Mesodermal cell (in vitro differentiated cells): Measurements from ENCODE around the gene GADL1.

Source experiments
- H3K27ac ChIP-seq: 2 replicates; pipeline ENCODE4 v1.7.0; 2013; ENCODE audit warnings: mild to moderate bottlenecking, low read depth, low read length, moderate library complexity; ENCODE audit not compliant: severe bottlenecking
- H3K36me3 ChIP-seq: 2 replicates; pipeline ENCODE4 v1.7.1; 2013; ENCODE audit warnings: mild to moderate bottlenecking, low read length, moderate library complexity; ENCODE audit not compliant: control insufficient read depth, insufficient read depth
- H3K4me1 ChIP-seq: one replicate; pipeline ENCODE4 v1.7.1; 2013; ENCODE audit warnings: mild to moderate bottlenecking, low read length; ENCODE audit not compliant: insufficient read depth, control insufficient read depth, poor library complexity, severe bottlenecking
- H3K4me3 ChIP-seq: 2 replicates; pipeline ENCODE4 v1.7.0; 2013; ENCODE audit warnings: low read length, control low read depth, mild to moderate bottlenecking; ENCODE audit not compliant: insufficient read depth, poor library complexity, severe bottlenecking; ENCODE audit errors: extremely low read depth
- H3K9me3 ChIP-seq: 2 replicates; pipeline ENCODE4 v1.7.1; 2013; ENCODE audit warnings: mild to moderate bottlenecking, low read length, moderate library complexity; ENCODE audit not compliant: control insufficient read depth
- WGBS, 2 experiments: methylation state at CpG; one replicate each; pipeline ENCODE4 v1.1.5; 2013; ENCODE audit warnings: missing lambda C conversion rate in 2 of 2; ENCODE audit not compliant: insufficient coverage in 2 of 2; 5-methylcytosine and 5-hydroxymethylcytosine counted together

GADL1 gene

DNA sequence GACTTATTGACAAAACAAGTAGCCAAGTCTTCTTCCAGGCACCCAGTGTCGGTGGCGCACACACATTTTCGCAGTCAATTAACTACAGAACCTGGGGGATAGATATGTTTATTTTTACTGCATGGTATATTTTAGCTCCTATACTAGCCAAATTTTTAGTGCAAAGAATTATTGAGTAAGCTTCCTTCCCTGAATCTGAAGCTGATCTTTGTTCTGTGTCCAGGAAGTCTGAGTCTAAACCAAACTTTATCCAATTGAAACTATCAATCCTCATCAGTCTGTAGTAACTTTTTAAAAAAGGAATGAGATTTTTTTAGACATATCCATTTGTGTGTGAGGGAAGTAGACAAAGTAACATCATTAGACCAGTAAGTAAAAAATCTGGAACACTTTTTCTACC is 133.1 kb downstream of the GADL1 start:
- WGBS, 2 experiments, result no CpG with 5 or more reads among the region's 3 CpGs

DNA sequence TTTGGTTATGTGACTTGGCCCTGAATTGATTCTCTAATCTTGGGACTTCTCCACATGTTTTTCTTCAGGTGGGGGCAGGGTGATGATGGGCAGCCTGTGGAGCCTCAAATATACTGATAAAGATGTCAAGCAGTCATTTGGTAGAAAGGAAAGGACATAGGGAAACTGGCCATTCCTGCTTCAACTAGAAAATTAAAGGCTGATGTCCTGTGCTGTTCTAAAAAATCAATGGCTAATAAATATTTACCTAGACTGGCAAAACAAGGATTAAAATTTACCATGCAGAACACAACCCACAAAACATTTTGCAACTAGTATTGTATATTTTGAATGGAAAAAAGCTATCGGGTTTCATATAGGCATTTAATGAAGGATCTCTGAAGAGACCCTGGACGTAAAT is 133.7 kb downstream of the GADL1 start:
- Histone ChIP-seq H3K4me3 (no peak overlapping the region), H3K9me3 (no peaks in the 10 kb centered on the region), H3K4me1 (peaks cover 19% of the 10 kb centered on the region), H3K27ac (no peak overlapping the region), H3K36me3 (no peaks in the 10 kb centered on the region)
- no CpG with 5 or more reads among the region's 2 CpGs for WGBS, 2 experiments

More for the DNA sequence above, 133.1 kb downstream of the GADL1 start:
- no peaks in the 10 kb centered on the region for H3K9me3 ChIP-seq
- H3K36me3 ChIP-seq, result no peaks in the 10 kb centered on the region
- no peak overlapping the region for H3K27ac ChIP-seq
- H3K4me3 ChIP-seq, result no peak overlapping the region
- H3K4me1 ChIP-seq, result peaks cover 19% of the 10 kb centered on the region

DNA sequence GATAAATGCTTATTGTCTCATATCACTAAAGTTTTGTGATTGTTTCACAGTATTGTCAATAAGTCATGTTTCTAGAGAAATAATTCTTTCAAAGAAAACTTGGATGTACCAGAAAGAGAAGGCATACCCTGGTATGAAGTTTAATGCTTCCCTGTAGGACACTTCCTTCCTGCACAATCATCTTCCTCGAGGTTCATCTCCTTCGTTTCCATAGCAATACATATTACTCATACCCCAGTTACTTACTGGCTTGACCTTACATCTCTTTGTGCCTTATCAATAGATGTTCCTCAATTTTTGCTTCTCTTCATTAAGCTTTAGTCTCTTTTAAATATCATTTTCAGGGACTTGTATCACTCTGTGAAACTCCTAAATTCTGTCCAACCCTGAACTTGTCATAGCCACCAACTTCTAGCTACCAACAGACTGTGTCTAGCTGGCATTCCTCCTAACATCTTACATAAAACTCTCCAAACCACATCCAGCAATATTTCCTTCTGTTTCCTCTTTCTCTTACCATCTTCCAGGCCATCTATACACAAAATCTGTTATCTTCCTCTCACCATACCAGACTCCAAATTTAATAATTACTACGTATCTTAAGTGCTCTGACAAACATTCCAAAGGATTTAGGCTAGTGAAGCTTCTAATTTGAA is 134.3 kb downstream of the GADL1 start:
- 69 to 79% methylated on average over 2 of the region's 3 CpGs for WGBS, 2 experiments
- peak overlapping the region; percentile 26 for H3K27ac ChIP-seq
- no peaks in the 10 kb centered on the region for H3K36me3 ChIP-seq
- no peak overlapping the region for H3K4me3 ChIP-seq
- H3K4me1 ChIP-seq, result peaks cover 19% of the 10 kb centered on the region
- H3K9me3 ChIP-seq, result no peaks in the 10 kb centered on the region

DNA sequence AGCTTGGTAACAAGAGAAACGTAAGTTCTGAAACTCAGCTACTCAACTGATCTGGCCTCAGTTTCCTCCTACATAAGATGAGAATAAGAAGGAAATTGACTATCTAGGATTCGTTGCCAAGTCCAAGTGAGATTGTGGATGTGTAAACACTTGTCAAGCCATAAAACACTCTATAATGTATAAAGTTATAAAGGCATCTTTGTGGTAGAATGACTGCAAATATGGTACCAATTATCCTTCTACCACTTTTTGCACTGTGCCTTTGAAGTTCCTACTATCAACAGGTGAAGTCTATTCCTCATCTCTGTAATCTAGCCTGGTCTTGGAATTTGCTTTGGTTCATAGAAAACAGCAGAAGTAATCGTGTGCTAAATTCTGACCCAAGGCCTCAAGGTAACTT is 138.2 kb downstream of the GADL1 start:
- H3K36me3 ChIP-seq, result no peaks in the 10 kb centered on the region
- H3K4me1 ChIP-seq, result peaks cover 19% of the 10 kb centered on the region
- no peak overlapping the region for H3K27ac ChIP-seq
- H3K4me3 ChIP-seq, result no peak overlapping the region
- 90 to 100% methylated on average over 2 of the region's 3 CpGs for WGBS, 2 experiments
- H3K9me3 ChIP-seq, result no peaks in the 10 kb centered on the region

DNA sequence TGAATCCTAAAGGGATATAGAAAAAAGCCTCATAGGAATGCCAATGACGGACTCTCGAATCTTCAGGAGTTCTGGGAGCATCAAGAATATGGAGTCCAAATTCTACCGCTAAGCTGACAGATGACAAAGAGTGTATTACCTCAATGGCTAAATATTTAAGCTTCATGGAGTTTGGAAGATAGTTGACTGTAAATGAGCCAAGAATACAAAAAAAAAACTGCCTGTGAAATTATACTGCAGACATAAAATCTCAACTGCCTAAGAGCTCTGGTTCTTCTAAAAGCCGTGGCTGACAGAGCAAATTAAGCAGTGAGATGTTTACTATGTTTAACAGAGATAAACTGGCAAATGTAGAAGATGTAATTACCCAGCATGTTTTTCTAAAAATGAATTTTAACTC is 140.0 kb downstream of the GADL1 start:
- Histone ChIP-seq H3K36me3 (no peaks in the 10 kb centered on the region), H3K27ac (no peak overlapping the region), H3K9me3 (no peaks in the 10 kb centered on the region), H3K4me1 (peaks cover 7% of the 10 kb centered on the region), H3K4me3 (no peak overlapping the region)
- WGBS, 2 experiments, result 94 to 100% methylated on average over 3 of the region's 4 CpGs

DNA sequence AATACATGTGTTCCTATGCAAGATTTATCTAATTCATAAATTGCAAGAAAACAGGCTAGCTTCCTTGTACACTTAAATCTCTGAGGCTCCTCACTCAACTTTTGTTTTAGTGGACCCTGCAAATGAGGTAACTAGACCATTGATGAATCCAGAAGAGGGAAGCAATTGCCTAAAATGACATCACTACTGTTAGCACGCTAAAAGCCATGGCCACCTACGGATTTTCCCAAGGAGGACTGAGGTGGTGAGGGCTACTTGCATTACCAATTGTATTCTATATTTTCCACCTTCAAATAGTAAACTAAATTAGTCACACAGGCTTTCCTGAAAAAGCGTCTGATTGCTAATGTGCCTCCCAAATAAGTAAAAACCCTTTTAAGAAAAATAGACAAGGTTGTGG is 140.7 kb downstream of the GADL1 start:
- H3K9me3 ChIP-seq, result no peaks in the 10 kb centered on the region
- WGBS, 2 experiments, result no CpG with 5 or more reads among the region's 3 CpGs
- no peak overlapping the region for H3K27ac ChIP-seq
- peaks cover 13% of the 10 kb centered on the region for H3K4me1 ChIP-seq
- H3K36me3 ChIP-seq, result no peaks in the 10 kb centered on the region
- H3K4me3 ChIP-seq, result no peak overlapping the region

DNA sequence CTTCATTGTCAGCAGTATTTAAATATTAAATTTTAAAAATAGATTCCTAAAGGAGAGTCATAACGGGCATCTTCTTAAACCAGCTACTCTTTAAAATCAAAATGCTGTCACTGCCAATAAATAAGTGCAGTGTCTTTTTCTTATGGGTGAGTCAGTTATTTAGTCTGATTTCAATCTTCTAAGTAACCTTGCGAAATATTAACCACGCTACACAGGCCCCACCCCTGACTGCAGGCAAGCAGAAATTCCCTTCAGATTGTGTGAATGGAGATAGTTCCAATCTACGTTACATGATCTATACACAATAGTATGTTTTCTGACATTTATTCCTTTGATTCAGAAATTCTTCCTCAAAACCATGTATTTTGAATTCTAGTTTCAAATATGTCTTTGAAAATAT is 141.5 kb downstream of the GADL1 start:
- Histone ChIP-seq H3K4me3 (no peak overlapping the region), H3K4me1 (peaks cover 14% of the 10 kb centered on the region), H3K36me3 (no peaks in the 10 kb centered on the region), H3K9me3 (no peaks in the 10 kb centered on the region), H3K27ac (no peak overlapping the region)
- WGBS, 2 experiments, result no CpG with 5 or more reads among the region's 4 CpGs

DNA sequence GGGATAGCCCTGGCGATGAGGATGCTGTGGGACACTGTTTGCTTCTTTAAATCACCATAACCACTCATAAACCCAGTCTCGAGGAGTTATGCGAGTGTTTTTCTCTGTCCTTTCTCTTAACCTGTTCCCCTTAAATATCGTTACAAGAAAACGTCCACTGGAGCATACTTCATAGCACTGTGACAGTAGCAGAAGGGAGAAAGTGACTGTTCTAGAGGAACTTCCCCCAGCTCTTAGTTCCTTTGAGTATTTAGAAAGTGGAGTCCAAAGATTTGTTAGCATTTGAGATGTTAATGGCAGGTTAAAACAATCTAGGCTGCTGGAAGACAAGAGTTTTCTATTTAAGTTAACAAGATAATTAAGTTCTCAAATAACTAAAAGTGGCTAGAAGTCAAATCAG is 142.0 kb downstream of the GADL1 start:
- Histone ChIP-seq H3K36me3 (no peaks in the 10 kb centered on the region), H3K27ac (no peak overlapping the region), H3K4me1 (peaks cover 13% of the 10 kb centered on the region), H3K9me3 (no peaks in the 10 kb centered on the region), H3K4me3 (no peak overlapping the region)
- WGBS, 2 experiments, result 90 to 100% methylated on average over 2 to 3 of the region's 5 CpGs

DNA sequence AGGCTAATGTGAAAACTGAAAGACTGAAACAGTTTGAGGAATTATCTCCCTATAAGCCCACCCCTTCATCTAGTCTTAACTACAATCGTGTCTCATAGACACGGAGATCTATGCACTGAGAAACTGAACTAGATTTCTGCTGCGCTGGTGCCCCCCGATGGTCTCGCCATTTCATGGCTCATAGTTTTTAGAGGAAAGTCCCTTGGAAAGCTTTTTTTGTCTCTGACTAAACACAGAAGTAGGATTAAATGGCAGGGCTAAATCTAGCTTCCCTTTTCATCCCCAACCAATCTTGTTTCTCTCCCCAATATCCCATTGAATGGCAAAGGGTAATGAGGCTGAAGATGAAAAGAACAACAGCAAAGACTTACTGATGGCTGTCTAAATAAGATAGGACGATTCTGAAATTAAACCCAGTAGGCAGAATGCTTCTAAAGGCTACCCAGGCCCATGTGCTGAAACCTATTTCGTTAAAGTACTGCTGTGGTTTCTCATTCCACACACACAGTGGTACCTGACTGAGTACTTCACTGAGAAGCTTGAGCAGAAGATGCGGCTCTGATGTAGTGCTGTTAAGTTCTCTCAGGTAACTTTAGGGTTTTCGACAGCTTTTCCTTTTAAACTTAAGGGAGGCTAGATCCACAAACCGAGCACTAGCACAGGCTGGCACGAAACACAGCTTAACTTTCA is 142.7 kb downstream of the GADL1 start:
- H3K4me1 ChIP-seq, result peaks cover 17% of the 10 kb centered on the region
- no peak overlapping the region for H3K27ac ChIP-seq
- H3K4me3 ChIP-seq, result no peak overlapping the region
- WGBS, 2 experiments, result 64 to 72% methylated on average over 10 of the region's 11 CpGs
- no peaks in the 10 kb centered on the region for H3K9me3 ChIP-seq
- no peaks in the 10 kb centered on the region for H3K36me3 ChIP-seq

DNA sequence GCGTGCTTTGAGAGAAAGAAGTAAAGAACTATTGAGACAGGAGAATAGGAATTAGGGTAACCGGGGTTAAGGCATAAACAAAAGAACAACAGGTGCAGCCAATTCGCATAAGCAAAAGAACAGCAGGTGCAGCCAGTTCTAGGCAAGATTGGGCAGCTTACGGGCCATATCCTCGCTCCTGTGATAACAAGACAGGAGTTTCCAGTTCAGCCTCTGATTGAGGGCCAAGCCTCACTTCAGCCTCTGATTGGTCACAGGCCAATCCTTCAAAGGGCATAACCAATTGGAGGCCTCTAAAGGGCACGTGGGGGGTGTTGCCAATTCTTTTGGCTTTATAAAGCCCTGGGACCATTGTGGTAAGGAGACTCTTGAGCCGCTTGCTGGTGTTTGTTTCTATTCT is 143.5 kb downstream of the GADL1 start:
- no peaks in the 10 kb centered on the region for H3K36me3 ChIP-seq
- no peak overlapping the region for H3K27ac ChIP-seq
- no peaks in the 10 kb centered on the region for H3K9me3 ChIP-seq
- H3K4me3 ChIP-seq, result no peak overlapping the region
- WGBS, 2 experiments, result 90 to 92% methylated on average over 5 to 6 of the region's 7 CpGs
- H3K4me1 ChIP-seq, result peaks cover 17% of the 10 kb centered on the region

DNA sequence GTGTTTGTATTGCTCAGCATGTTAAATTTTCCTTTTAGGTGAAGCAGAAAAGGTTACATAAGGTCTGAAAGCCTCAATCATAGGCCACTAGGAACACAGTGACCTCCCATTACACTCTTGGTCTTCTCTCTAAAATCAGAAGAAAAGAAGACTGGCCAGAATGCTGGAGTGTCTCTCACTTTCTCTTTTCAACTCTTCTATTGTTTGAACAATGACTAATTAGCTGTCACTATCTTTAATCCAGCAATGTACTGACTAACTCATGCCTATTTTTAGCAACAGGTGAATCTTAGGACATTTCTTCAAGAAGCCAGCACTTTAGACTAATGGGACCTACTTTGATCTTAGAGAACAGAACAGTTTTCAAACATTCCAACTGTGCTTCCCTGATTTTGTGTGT is 145.2 kb downstream of the GADL1 start:
- no peaks in the 10 kb centered on the region for H3K9me3 ChIP-seq
- H3K36me3 ChIP-seq, result no peaks in the 10 kb centered on the region
- no peak overlapping the region for H3K27ac ChIP-seq
- H3K4me3 ChIP-seq, result no peak overlapping the region
- peaks cover 17% of the 10 kb centered on the region for H3K4me1 ChIP-seq
